ENCODE data around the gene ATP11B. TPM values are rescaled to one million over a fixed set of nuclear protein-coding genes. Genes with fewer than 3 reads are reported as not detected.
A peak's percentile ranks its signal among the peaks of the same experiment; 100 is the strongest.

ATP11B gene
- polyA plus RNA-seq, 4 donors: 53.2 to 58.7 (median 57.0) TPM

GRCh38 chr3:182906036-182906435 lies 112.7 kb downstream of the ATP11B start:
- no peak for DNase-seq (ENCODE audit: low read depth in 4 of 4, low spot score in 2 of 4)

DNA sequence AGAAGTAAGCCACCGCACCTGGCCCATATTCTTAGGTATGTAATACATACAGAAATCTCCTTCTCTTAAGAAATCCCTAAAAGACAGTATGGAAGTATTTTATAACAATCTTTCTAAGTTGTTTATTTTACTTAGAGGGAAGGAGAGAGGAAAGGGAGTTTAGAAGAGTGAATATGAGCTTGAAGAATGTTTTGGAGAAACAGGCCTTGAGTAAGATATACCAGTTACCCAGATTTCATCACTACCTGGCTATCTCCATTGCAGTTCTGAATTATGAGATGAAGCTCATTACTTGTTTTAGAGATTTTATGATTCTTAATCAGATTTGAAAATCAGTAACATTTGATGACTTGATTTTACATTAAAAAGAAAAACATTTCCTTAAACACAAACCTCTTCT lies 115.2 kb downstream of the ATP11B start:
- no peak for DNase-seq (ENCODE audit: low read depth in 4 of 4, low spot score in 2 of 4)

- DNase-seq (ENCODE audit: low read depth in 4 of 4, low spot score in 2 of 4): peak in 1 of 4 donors; percentile 7
These were observed 116.2 kb downstream of the ATP11B start for GRCh38 chr3:182909318-182910040.

DNA sequence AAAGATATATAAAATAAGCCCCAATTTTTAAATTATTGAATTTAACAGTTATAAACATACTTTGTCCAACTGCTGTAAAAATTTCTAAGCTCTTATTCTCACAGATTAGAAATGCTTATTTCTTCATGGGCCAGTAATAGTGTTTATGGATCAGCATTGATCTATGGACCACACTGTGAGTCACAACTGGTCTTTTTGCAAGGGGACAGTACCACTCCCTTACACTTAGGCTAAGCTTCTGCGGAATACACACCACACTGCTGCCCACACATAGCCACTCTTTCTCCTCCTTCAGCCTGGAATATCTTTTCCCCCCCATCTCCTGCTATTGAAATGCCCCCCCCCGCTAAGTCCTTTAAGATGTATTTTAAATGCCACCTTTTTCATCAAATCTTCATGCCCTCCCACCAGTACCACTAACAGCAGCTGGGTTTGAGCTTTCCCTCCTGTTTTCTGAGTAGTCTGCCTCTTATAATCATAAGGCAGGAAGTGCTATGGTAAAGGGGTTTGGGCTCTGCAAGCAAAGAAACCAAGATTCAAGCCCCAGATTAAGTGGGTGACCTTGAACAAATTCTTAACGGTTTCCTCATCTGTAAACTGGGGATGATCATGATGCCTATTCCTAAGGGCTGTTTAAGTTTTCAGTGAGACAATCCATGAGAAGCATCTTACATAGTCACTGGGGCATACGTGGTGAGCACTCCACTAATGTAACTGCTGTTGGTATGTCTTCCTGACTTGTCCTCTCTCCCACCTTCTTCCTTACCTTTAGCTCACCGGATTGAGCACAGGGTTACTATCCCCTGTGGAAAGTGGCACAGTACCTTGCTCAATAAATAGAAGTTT lies 117.9 kb downstream of the ATP11B start:
- no peak for DNase-seq (ENCODE audit: low read depth in 4 of 4, low spot score in 2 of 4)

DNA sequence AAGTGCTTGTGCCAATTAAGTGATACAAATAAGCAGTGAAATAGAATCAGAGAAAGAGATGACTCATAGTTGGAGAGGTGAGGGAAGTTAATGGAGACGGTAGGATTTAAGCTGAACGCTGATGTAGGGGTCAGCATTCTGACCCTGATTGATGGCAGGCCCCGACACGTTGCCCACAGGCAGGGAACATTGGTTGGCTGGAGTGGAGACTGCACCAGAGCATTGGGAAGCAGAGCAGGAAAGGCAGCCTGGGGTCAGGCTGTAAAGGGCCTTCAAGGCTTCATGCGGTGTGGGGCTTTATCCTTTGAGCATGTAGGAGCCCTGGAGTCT lies 118.4 kb downstream of the ATP11B start:
- DNase-seq (ENCODE audit: low read depth in 4 of 4, low spot score in 2 of 4): no peak

GRCh38 chr3:182912474-182912873 lies 119.2 kb downstream of the ATP11B start:
- no peak for DNase-seq (ENCODE audit: low read depth in 4 of 4, low spot score in 2 of 4)

- no peak for DNase-seq (ENCODE audit: low read depth in 4 of 4, low spot score in 2 of 4)
These were observed 120.6 kb downstream of the ATP11B start for GRCh38 chr3:182913889-182914288.

DNA sequence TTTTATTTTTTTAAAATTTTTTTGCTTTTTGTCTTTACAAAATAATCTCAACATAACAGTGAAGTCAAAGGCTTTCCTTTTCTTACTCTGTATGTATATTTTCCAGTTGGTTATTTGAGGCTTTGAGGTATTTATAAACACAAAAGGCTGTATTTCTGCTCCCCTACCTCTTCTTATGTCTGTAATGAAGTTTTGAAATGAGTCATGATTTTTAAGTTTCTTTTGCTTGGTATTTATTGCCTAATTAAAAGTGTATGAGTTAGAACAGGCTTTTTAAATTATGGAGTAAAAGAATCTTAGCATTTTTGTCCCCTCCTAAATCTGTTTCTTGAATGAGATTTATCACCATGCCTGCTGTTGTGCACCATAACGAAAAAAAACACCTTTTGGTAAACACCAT lies 121.0 kb downstream of the ATP11B start:
- DNase-seq (ENCODE audit: low read depth in 4 of 4, low spot score in 2 of 4): no peak

DNA sequence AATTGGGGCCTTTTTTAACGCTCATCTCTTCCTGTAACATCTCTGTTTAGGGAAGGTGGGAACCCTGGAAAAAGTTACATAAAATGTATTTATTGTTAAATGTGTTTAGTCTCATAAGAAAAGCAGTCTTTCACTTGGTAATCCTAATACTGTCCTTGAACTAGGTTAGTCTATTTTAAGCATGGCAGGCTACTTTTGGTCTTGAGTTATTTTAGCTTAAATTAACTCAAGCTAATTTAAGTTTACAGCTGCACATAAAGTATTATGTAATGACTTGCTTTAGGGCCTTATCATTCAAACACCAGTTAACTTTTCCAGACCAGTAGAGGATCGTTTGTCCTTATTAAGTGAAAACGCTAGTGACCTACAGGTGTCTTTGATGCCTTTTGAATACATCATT lies 123.8 kb downstream of the ATP11B start:
- DNase-seq (ENCODE audit: low read depth in 4 of 4, low spot score in 2 of 4): no peak

- no peak for DNase-seq (ENCODE audit: low read depth in 4 of 4, low spot score in 2 of 4)
These were observed 126.6 kb downstream of the ATP11B start for GRCh38 chr3:182919866-182920357.

DNA sequence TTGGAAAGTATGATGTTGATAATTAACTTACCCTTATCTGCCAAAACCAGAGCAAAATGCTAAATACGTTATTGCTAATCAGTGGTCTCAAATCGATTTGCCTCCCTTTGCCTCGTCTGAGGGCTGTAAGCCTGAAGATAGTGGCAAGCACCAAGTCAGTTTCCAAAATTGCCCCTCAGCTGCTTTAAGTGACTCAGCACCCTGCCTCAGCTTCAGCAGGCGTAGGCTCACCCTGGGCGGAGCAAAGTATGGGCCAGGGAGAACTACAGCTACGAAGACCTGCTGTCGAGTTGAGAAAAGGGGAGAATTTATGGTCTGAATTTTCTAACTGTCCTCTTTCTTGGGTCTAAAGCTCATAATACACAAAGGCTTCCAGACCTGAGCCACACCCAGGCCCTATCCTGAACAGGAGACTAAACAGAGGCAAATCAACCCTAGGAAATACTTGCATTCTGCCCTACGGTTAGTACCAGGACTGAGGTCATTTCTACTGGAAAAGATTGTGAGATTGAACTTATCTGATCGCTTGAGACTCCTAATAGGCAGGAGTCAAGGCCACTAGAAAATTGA lies 127.3 kb downstream of the ATP11B start:
- DNase-seq (ENCODE audit: low read depth in 4 of 4, low spot score in 2 of 4): no peak

DNA sequence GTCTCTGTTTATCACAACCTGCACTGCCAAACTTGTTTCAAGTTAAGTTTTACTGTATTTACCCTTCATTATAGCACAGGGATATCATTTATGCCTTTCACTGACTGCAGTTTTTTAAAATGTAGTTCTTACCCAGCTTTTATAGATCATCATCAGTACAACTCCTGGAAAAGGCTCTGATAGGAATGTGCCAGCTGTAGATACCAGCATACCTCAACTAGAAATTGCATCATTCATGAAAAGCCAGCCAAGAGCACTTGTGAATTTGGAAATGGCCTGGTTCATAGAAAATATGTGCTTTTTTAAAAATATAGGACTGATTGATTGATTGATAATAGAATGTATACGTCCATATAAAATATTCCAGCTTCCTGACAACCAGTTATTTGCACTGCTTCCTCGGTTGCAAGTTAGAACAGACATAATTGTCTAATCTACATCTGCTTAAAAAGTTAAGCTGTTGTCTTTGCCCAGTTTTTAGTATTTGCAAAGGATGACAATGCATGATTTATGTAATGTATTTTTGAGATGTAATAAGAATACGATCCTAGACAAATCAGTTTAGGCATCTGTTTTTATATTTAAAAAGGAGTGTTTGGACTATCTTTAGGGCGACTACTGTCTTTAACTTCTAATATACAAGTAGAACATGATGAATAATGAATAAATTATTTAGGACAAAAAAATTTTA lies 128.5 kb downstream of the ATP11B start:
- DNase-seq (ENCODE audit: low read depth in 4 of 4, low spot score in 2 of 4): no peak

DNA sequence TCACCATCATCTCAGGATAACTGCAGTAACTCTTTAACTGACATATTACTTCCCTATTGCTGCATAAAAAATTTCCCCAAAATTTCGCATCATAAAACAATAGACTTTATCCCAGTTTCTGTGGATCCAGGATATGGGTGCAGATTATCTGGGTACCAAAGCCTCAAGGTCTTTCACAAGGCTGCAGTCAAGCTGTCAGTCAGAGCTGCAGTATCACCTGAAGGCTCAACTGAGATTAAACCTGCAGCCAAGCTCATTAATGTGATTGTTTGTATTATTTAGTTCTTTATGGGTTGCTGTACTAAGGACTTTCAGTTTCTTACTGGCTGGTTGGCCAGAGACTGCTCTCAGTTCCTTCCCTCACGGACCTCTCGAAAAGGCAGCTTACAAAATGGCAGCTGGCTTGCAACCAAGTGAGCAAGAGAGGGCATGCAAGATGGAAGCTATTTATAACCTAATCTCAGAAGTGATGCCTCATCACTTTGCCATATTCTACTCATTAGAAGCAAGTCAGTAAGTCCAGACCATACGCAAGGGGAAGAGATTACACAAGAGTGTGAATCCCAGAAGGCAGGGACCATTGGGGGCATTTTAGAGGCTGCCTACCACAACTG lies 132.1 kb downstream of the ATP11B start:
- no peak for DNase-seq (ENCODE audit: low read depth in 4 of 4, low spot score in 2 of 4)

- DNase-seq (ENCODE audit: low read depth in 4 of 4, low spot score in 2 of 4): no peak
These were observed 132.6 kb downstream of the ATP11B start for GRCh38 chr3:182925944-182926337.

DNA sequence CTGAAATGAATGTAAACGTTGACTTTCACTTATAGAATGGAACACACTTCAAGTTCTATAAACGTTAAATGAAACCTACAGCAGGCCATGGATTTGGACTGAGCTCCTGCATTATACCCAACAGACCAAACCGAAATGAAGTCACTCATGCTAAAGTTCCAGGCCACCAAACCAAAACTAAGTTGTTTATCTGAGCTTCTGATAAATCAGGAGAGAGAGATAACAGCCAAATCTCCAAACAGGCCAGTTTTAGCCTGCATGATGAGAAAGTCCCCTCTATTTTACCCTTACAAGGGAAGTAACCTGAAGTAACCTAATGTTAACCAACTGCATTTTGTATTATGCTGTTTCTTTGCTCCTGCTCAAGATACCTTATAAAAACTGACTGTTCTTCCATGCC lies 142.5 kb downstream of the ATP11B start:
- no peak for DNase-seq (ENCODE audit: low read depth in 4 of 4, low spot score in 2 of 4)

DNA sequence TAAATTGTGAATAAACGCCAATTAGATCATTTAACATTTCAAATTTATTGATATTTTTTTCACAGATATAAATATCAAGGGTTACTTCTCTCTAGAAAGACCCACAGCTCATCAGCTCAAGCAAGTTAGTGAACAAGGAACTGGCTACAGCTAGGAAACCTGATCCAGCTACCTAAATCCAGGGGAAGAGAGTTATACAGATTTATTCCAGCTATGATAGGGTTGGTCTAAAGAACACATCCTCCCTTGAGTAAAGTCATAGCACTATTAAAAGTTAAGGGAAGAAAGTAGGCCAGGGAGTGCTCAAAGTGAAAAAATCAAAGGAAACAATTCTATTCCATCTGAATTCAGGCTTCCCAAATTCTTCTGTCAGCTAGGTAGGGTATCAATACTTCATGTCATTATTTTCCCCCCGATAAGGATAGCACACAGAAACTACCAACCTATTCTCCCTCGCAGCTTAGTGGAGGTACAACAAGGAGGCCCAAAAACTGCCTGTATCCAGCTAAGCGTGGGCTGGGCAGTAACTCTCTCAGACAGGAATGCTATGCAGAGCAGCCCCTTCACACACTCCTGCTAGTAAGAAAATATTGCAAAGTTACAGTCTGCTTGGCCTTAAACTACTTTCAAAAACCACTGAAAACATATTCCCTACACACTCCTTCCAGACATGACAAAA lies 143.1 kb downstream of the ATP11B start:
- DNase-seq (ENCODE audit: low read depth in 4 of 4, low spot score in 2 of 4): peak in 1 of 4 donors; percentile 5

GRCh38 chr3:182936918-182937285 lies 143.6 kb downstream of the ATP11B start:
- DNase-seq (ENCODE audit: low read depth in 4 of 4, low spot score in 2 of 4): no peak

- no peak for DNase-seq (ENCODE audit: low read depth in 4 of 4, low spot score in 2 of 4)
These were observed 144.2 kb downstream of the ATP11B start for GRCh38 chr3:182937293-182938051.

DNA sequence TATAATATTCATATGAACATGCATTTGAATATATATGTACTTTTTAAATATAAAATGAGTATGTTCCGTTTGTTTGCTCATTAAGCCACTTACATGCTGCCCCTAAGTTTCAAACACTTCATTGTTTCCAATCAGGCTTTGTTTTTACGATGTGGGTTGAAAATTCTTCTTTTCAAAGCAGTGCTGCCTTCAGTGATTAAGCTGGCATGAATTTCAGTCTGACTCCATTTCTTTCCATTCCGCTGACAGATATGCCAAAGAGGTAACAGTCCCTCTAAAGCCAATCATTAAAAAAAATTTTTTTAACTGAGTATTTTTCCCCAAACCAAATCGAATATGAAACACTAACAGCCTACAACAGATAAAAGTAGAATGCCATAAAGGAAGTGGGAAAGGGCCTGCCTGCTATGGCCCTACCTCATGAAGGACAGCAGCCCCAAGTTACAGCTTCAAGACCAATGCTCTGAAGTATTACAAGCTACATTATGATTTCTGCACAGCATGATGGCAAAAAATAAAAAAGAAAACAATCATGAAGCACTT lies 147.0 kb downstream of the ATP11B start:
- DNase-seq (ENCODE audit: low read depth in 4 of 4, low spot score in 2 of 4): no peak
